Stimulated activated CD4-positive, alpha-beta T cell treated with anti-CD3 and anti-CD28 coated beads, Interleukin-4, amount 100 ng/mL, for 1 hour (primary cell): ENCODE measurements around the gene NCEH1.

Source experiments
- DNase-seq: peaks from one replicate; pipeline ENCODE4 v3.0.0-alpha.2; 2020

The NCEH1 gene

GRCh38 chr3:172643506-172644179, 67.2 kb downstream of the NCEH1 start:
- no peak for DNase-seq

GRCh38 chr3:172641291-172641690, 69.6 kb downstream of the NCEH1 start:
- DNase-seq, result no peak

DNA sequence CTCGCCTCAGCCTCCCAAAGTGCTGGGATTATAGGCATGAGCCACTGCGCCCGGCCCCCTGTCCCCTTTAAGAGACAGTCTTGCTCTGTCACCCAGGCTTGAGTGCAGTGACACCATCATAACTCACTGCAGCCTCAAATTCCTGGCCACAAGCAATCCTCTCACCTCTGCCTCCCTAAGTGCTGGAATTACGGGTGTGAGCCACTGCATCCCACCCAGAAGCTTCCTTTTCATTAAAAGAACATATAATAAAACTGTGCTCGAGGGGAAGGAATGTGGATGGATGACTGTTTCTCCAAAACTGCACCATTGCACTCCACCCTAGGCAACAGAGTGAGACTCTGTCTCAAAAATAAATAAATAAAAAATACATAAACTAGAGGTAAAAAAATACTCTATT, 70.1 kb downstream of the NCEH1 start:
- DNase-seq, result no peak

DNA sequence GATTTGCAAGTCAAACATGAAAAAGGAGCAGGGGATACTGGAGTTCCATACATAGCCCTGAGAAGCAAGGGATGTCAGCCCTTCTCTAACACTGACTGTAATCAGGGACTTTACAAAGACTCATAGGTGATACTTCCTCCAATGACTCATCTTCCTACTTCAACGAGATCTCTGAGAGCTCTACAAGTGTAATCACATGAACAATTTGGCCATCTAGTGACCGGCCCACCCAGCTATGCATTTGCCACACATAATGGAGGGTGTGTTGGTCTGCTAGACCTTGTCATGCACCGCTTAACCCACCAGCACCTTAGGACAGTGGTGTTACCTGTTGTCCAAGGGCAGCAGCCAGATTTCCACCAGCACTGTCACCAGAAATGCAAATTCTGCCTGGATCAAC, 75.3 kb downstream of the NCEH1 start:
- no peak for DNase-seq

- DNase-seq, result no peak
Observed at GRCh38 chr3:172634948-172635347, 75.9 kb downstream of the NCEH1 start.

- DNase-seq, result no peak
Observed at GRCh38 chr3:172630316-172630715, 80.6 kb downstream of the NCEH1 start.

DNA sequence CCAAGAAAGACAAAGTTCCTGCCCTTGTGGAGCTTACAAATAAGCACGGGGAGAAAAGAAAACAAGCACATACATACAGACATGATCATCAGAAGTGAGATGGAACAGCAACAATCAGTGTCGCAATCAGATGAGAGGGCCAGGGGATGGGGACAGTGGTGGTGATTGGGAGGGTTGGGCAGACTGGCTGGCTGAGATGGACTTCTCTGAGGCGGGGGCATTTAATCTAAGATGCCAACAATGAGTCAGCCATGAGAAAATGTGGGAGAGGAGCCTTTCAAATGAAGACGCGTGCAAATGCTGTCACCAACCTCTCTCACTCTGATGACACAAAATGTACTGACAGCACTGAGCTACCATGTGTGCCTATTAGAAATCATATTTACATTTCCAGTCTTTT, 81.4 kb downstream of the NCEH1 start:
- DNase-seq, result no peak

GRCh38 chr3:172627057-172627809, 83.6 kb downstream of the NCEH1 start:
- DNase-seq, result no peak

- DNase-seq, result no peak
Observed at GRCh38 chr3:172626021-172626640, 84.7 kb downstream of the NCEH1 start.

DNA sequence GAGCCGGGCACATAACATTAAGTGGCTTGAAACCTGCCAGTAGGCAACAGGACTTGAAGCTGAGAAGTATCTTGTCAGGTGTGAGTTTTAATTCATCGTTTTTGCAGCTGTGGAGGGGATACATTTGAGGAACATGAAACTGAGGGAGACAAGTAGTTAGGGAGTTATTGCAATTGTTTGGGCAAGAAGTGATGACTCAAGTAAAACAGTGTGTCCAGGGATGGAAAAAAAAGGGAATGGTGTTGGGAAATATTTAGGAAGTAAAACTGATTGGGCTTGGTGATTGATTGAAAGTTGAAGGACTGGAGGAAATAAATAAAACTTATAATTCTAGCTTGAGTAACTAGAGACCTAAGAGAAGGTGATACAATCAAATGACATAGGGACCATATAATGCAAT, 85.5 kb downstream of the NCEH1 start:
- no peak for DNase-seq

DNA sequence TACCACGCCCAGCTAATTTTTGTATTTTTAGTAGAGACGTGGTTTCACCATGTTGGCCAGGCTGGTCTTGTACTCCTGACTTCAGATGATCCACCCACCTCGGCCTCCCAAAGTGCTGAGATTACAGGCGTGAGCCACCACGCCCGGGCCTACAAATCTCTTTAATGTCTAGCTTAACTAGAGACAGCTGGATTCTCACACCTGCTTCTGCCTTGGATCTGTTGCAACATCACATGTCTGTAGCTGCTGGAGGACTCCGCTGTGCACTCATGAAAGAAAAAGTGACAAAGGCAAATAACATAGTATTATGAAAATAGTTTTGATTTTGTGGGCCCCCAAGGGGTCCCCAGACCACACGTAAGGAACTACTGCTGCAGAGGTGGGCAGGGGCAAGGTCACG, 85.9 kb downstream of the NCEH1 start:
- DNase-seq, result no peak

DNA sequence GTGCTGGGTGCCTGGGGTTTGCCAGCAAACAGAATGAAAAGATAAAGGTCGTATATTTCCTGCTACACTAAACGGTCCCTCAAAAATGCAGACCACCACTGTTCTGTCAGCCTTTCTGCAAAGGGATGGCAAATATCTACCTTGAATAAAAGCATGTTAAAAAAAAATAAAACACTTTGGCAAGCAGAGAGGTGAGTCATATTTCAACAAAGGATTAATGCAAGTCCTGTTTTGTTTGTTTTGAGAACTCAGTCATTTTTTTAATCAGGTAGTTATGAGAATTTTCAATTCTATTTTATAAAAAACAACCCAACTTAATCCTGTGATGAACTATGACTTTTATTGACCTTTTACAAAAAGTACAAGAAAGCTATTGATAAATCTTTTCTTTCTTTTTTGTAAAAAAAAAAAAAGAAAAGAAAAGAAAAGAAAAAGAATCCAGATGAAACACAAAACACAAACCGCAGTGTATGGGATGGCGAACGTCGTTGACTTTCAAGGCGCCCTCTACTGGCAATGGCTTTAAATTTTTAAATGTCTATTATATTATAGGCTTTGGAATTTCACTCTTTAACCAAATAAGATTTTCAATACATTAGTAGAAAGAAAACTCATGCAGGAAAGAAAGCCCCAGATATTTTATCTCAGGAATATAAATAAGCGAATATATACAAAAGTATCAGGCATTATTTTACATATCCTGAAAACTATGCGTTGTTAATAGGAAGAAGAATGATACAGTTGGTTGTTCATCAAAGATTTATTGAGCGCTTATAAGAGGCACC, 87.8 kb downstream of the NCEH1 start:
- peak; percentile 27 for DNase-seq

DNA sequence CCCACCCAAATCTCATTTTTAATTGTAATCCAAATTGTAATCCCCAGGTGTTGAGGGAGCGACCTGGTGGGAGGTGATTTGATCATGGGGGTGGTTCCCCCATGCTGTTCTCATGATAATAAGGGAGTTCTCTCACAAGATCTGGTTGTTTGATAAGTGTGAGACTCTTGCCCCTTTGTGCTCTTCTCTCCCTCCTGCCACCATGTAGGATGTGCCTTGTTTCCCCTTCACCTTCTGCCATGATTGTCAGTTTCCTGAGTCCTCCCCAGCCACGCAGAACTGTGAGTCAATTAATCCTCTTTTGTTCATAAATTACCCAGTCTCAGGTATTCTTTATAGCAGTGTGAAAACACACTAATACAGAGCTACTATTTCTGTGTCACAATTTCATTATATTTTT, 88.7 kb downstream of the NCEH1 start:
- no peak for DNase-seq

GRCh38 chr3:172617976-172618375, 92.9 kb downstream of the NCEH1 start:
- DNase-seq, result no peak

- DNase-seq, result no peak
Observed at GRCh38 chr3:172617013-172617706, 93.7 kb downstream of the NCEH1 start.

- DNase-seq, result no peak
Observed at GRCh38 chr3:172616031-172616461, 94.8 kb downstream of the NCEH1 start.

GRCh38 chr3:172615296-172615695, 95.6 kb downstream of the NCEH1 start:
- DNase-seq, result no peak

DNA sequence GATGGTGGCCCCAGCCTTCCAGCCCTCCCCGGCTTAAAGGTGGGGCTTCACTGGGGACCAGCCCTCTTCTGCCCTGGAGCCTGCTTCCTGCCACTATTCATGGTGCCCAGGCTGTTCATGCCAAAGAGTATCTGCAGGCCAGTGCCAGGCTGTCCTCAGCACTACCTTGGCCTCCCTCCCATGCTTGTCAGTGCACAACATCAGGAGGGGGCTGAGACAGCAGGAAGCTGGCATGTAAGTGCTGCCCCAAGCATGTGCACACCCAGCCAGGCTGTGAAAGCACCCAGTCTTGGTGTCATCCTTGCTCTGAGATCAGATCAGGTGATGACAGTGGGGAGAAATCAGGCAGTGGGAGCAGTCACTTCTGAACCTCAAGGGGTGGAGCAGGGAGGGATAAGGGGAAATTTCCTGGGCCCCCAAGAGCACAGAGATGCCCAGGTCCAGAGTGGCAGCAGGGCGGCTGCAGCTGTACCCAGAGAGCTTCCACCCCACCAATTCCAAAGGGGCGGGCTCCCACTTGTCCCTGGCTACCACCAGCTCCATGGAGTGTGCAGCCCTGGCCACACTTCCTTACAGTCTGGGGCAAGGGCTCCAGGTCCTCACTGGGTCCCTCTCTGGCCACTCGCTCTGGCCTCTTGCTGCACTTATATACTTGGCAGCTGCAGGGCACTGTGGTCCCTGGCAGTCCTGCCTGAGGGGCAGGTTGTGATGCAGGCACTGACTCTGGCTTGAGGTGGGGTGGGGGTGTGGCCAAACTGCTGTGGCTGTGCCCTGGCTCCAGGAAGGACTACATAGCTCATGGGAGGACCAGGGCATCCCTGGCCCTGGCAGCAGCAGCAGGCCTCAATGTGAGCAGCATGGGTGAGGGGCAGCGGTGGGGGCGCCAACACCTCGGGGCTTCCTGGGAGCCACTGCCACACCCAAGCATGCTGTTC, 96.3 kb downstream of the NCEH1 start:
- no peak for DNase-seq

DNA sequence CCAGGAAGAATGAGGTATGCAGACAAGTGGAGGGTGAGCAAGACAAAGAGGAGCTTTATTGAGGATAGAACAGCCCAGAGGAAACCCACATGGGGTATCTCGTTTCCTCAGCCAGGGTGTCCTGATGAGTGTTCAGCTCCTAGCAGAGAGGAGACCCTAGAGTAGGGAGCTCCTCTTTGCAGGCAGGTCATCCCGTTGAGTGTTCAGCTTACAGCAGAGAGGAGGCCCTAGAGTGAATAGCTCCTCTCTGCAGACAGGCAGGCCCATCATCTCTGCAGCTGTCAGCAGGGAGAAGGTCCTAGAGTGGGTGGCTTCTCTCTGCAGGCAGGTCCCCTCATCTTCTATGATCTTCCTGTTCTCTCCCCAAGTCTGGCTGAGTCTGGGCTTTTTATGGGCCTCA, 97.0 kb downstream of the NCEH1 start:
- DNase-seq, result no peak

DNA sequence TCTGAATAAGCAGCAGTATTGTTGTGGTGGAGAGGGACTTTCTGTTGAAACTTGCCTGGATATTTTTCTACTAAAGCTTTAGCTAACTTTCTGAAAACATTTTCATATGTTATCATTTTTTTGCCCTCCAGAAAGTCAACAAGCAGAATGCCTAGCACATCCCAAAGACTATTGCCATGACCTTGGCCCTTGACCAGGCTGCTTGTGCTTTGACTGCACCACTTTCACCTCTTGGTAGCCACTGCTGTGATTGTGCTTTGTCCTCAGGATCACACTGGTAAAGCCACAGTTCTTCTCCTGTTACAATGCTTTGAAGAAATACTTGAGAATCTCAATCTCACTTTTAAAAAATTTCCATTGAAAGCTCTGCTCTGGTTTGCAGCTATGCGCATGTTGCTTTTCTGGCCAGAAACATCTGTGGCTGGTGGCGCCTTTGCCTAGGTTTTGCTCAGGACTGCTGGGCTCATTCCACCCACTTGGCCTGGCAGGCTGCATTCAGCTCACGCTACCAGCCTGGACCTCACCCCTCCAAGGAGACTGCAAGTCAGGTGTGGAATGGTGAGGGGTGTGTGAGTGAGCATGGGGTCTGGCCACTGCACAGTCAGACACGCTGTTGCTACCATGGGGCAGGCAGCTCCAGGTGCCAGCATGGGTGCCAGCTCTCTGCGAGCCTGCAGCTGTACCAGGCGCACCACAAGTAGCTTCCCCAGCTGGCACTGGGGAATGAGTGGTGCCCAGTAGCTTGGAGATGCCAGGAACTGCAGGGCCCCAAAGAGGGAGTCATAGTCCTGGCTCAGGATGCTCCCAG, 97.8 kb downstream of the NCEH1 start:
- no peak for DNase-seq

- DNase-seq, result no peak
Observed at GRCh38 chr3:172609750-172610149, 101.1 kb downstream of the NCEH1 start.
